OCI-LY3 (cell line): ENCODE measurements around the gene S100A13.

Experiments
- EZH2phosphoT487 ChIP-seq: fragments of 200-600 bp; shearing (Covaris generic); IDR thresholded peaks from 2 replicates; pipeline ENCODE4 v1.6.1; 2018; ENCODE audit warnings: antibody characterized with exemption, mixed run types, low read depth
- TF ChIP-seq, protein P1 (sequence below): fragments of 200-600, 300-600 bp; sonication (generic); IDR thresholded peaks from 2 replicates; pipeline ENCODE4 v1.5.1; 2014; ENCODE audit warnings: antibody characterized with exemption, low read length, low read depth

DNA sequence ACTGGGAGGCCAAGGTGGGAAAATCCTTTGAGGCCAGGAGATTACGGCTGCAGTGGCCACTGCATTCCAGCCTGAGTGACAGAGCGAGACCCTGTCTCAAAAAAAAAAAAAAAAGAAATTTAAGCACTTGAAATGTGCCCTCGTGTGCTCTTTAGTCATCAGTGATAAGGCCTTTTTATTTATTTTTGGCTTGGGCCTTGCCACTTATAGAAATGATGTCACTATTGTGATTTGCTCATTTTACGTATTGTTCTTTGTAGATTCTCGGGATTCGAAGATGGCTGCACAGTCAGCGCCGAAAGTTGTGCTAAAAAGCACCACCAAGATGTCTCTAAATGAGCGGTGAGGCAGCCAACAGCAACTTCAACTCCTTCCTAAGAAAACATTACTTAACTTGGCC, 9.0 kb upstream of the S100A13 start:
- TF ChIP-seq, protein P1, sequence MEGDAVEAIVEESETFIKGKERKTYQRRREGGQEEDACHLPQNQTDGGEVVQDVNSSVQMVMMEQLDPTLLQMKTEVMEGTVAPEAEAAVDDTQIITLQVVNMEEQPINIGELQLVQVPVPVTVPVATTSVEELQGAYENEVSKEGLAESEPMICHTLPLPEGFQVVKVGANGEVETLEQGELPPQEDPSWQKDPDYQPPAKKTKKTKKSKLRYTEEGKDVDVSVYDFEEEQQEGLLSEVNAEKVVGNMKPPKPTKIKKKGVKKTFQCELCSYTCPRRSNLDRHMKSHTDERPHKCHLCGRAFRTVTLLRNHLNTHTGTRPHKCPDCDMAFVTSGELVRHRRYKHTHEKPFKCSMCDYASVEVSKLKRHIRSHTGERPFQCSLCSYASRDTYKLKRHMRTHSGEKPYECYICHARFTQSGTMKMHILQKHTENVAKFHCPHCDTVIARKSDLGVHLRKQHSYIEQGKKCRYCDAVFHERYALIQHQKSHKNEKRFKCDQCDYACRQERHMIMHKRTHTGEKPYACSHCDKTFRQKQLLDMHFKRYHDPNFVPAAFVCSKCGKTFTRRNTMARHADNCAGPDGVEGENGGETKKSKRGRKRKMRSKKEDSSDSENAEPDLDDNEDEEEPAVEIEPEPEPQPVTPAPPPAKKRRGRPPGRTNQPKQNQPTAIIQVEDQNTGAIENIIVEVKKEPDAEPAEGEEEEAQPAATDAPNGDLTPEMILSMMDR: no peak
- no peak for TF ChIP-seq EZH2phosphoT487
